Ureter (tissue), 1 donor: Measurements from ENCODE around the gene DOP1A. TPM values are rescaled to one million over a fixed set of nuclear protein-coding genes. Genes with fewer than 3 reads are reported as not detected.
A peak's percentile ranks its signal among the peaks of the same experiment; 100 is the strongest.

ENCODE experiments used
- DNase-seq: peaks from one replicate; pipeline ENCODE4 v3.0.0-alpha.2; 2020; ENCODE audit warnings: low spot score
- total RNA-seq: library from RNA; stranded (reverse); gene quantifications from one replicate; pipeline ENCODE4 v1.2.4, GENCODE V29; 2023
- donor health status: DM: yes; HTN: yes; CAD: no.

DOP1A gene
- 43.1 TPM for total RNA-seq

- peak; percentile 96 for DNase-seq
These were observed at the start of gene DOP1A for GRCh38 chr6:83067448-83068439. TSS of gene DOP1A (plus strand) at chr6:83067671. CDS start at chr6:83096978, 29,307 bp downstream.

GRCh38 chr6:83019741-83020140 lies 47.7 kb upstream of the DOP1A start:
- no peak for DNase-seq

- no peak for DNase-seq
These were observed 35.8 kb upstream of the DOP1A start for GRCh38 chr6:83031689-83032088.

GRCh38 chr6:83038246-83038645 lies 29.2 kb upstream of the DOP1A start:
- DNase-seq = no peak

- DNase-seq = no peak
These were observed 24.9 kb upstream of the DOP1A start for GRCh38 chr6:83042467-83043053.

GRCh38 chr6:83044091-83044768 lies 23.2 kb upstream of the DOP1A start:
- no peak for DNase-seq

GRCh38 chr6:83047065-83047754 lies 20.3 kb upstream of the DOP1A start:
- no peak for DNase-seq

- no peak for DNase-seq
These were observed 15.9 kb upstream of the DOP1A start for GRCh38 chr6:83051377-83052172.

GRCh38 chr6:83053678-83054077 lies 13.8 kb upstream of the DOP1A start:
- DNase-seq = no peak

GRCh38 chr6:83055366-83055964 lies 12.0 kb upstream of the DOP1A start:
- peak; percentile 50 for DNase-seq

- DNase-seq = no peak
These were observed 9.7 kb upstream of the DOP1A start for GRCh38 chr6:83057705-83058321.

GRCh38 chr6:83061190-83061589 lies 6.3 kb upstream of the DOP1A start:
- DNase-seq = no peak

- DNase-seq = no peak
These were observed 5.2 kb upstream of the DOP1A start for GRCh38 chr6:83062225-83062624.

GRCh38 chr6:83065511-83066192 lies 1.8 kb upstream of the DOP1A start, which contains the start of gene UBE3D:
TSS of gene UBE3D (minus strand) at chr6:83065841. CDS start at chr6:83065718, 123 bp downstream.
- peak; percentile 90 for DNase-seq

GRCh38 chr6:83068616-83069015 lies 1.1 kb downstream of the DOP1A start:
- no peak for DNase-seq

GRCh38 chr6:83069633-83070032 lies 2.2 kb downstream of the DOP1A start:
- DNase-seq = no peak

- no peak for DNase-seq
These were observed 3.6 kb downstream of the DOP1A start for GRCh38 chr6:83071023-83071422.

GRCh38 chr6:83071707-83072106 lies 4.2 kb downstream of the DOP1A start:
- DNase-seq = no peak

GRCh38 chr6:83072726-83073125 lies 5.3 kb downstream of the DOP1A start:
- DNase-seq = no peak
